Esophagus muscularis mucosa (tissue), 4 donors: ENCODE data around the gene MAGI1.

Experiments
- EP300 ChIP-seq: sonication (generic); formaldehyde crosslinking; IDR thresholded peaks from one replicate; pipeline ENCODE4 v1.6.1; 2017; ENCODE audit warnings: antibody characterized with exemption
- POLR2A ChIP-seq: fragments of 450-650 bp; IDR thresholded peaks from one replicate; pipeline ENCODE4 v1.6.1; 2017; ENCODE audit warnings: antibody characterized with exemption, moderate library complexity, mild to moderate bottlenecking, low read depth
- TF ChIP-seq, protein P1 (sequence below), 3 experiments: fragments of 200-600 bp in 2 of 3; fragments of 450-650 bp in 1 of 3; sonication (generic) in 2 of 3; IDR thresholded peaks; one replicate each; pipeline ENCODE4 v1.5.1; 2017 to 2019; ENCODE audit warnings: antibody characterized with exemption in 3 of 3, mild to moderate bottlenecking in 2 of 3, moderate library complexity in 1 of 3

DNA sequence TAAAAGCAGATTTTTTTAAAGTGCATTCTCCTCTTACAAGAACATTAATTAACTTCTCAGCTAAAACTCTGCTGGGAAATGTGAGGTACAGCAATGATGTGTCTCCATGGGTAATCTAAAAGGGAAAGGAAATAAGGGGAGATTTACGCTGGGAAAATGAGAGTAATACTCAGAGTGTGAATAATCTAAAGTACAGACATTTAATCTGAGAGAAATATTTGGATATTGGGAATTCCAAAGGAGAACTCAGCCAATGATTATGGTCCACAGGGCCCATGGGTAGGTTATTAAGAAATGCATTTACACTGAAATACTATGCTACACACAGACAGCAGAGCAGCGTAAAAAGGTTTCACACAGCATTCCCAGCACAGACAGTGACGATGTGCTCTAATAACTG lies 229.9 kb downstream of the MAGI1 start:
- TF ChIP-seq, protein P1, sequence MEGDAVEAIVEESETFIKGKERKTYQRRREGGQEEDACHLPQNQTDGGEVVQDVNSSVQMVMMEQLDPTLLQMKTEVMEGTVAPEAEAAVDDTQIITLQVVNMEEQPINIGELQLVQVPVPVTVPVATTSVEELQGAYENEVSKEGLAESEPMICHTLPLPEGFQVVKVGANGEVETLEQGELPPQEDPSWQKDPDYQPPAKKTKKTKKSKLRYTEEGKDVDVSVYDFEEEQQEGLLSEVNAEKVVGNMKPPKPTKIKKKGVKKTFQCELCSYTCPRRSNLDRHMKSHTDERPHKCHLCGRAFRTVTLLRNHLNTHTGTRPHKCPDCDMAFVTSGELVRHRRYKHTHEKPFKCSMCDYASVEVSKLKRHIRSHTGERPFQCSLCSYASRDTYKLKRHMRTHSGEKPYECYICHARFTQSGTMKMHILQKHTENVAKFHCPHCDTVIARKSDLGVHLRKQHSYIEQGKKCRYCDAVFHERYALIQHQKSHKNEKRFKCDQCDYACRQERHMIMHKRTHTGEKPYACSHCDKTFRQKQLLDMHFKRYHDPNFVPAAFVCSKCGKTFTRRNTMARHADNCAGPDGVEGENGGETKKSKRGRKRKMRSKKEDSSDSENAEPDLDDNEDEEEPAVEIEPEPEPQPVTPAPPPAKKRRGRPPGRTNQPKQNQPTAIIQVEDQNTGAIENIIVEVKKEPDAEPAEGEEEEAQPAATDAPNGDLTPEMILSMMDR (IDR thresholded peaks at IDR 0.05), result no peak
- TF ChIP-seq POLR2A, result no peak
- no peak for TF ChIP-seq EP300
